ENCODE results near the gene TMEM37.

Gene TMEM37

DNA sequence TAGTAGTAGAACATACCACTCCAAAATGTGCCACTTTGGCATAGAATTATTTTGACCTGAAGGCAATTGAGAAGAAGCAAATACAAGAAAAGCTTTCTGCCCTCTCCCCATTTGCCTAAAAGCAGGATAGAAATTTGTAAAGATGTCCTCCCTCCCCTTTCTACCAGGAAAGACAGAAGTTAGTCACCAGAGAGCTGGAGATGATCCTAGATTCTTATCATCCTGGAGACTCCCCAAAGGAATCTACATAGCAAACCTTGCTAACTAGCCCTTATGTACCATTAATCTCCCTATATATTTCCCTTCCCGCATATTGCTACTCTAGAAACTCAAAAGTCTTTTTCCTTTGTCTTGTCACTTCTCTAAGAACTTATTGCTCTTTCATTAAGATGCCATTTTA, 12.6 kb upstream of the TMEM37 start:
- DNase-seq (ENCODE audit: low spot score): no peak

DNA sequence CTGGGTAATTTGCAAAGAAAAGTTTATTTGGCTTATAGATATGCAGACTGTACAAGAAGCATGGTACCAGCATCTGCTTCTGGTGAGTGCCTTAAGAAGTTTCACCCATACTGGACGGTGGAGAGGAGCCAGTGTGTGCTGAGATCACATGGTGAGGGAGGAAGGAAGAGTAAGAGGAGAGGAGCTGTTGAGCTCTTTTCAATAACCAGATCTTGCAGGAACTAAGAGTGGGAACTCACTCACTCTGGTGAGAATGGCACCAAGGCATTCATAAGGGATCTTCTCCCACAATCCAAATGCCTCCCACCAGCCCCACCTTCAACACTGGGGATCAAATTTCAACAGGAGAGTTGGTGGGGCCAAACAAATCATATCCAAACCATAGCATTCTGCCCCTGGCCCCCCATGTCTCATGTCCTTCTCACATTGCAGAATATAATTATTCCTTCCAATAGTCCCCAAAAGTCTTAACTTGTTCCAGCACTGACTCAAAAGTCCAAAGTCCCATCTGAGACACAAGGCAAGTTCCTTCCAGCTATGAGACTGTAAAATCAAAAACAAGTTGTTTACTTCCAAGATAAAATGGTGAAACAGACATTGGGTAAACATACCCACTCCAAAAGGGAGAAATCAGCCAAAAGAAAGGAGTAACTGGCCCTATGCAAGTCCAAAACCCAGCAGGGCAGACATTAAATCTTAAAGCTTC, 11.7 kb upstream of the TMEM37 start:
- no peak for DNase-seq (ENCODE audit: low spot score)

DNA sequence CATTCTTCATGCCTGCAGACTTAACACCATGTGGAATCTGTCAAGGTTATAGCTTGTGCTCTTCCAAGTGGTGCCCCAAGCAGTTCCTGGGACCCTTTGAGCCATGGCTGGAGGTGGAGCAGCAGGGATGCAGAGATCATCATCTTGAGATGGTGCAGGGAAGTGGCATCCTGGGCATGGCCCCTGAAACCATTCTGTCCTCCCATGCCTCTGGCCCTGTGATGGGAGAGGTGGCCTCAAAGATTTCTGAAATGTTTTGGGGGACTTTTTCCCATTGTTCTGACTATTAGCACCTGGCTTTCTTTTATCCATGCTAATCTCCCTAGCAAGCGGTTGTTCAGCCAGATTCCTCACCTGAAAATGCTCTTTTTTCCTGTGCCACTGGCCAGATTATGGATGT, 10.3 kb upstream of the TMEM37 start:
- no peak for DNase-seq (ENCODE audit: low spot score)

DNA sequence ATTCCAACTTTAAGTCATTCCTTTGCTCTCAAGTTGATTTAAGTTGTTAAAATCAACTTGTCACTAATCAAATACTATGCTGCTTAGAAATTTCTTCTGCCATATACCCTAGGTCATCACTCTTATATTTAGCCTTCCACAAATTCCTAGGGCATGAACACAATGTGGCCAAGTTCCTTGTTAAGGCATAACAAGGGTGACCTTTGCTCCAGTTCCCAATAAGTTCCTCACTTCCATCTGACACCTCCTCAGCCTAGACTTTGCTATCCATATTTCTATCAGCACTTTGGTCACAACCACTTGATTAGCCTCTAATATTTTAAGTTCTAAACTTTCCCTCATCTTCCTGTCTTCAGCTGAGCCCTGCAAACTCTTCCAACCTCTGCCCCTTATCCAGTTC, 9.9 kb upstream of the TMEM37 start:
- DNase-seq (ENCODE audit: low spot score): no peak

DNA sequence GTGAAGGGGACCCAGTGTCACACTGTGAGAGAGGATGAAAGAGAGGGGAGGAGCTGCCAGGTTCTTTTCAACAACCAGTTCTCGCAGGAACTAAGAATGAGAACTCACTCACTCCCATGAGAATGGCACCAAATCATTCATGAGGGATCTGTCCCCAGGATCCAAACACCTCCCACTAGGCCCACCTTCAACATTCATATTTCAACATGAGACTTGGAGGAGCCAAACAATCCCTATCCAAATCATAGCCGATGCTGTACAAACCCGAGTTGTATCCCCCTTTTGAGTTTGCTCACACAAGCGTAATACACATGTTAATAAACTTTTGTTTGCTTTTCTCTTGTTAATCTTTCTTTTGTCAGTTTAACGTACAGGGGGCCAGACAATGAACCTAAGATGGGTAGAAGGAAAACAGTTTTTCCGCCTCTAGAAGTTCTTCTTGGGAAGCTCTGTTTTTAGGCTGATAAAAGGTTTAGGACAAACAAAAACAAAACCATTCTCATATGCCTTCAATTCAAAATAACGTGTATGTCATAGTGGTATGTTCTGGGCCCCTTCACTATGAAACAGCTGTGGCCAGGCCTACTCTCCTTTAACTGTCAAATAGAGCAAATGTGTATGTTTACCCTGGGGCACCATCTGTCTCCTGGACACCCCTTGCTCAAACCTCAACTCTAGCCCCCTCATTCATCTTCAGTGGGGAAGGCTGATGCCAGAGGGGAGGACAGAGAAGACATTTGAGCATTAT, 9.1 kb upstream of the TMEM37 start:
- no peak for DNase-seq (ENCODE audit: low spot score)

DNA sequence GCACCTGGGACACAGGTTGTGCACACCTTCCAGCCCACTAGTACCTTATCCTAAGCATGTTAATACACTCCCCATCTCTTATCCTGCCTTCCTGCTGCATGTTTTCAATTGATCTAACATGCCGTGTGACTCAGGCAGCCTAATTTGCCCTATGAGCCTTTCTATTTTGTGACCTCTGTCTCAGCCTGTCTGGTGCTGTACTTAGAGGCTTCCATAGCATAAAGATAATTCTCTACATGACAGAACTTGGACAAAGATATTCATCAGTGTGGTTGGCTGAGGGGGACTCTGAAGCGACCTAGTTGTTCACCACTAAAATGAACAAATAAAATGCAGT, 8.6 kb upstream of the TMEM37 start:
- DNase-seq (ENCODE audit: low spot score): no peak

DNA sequence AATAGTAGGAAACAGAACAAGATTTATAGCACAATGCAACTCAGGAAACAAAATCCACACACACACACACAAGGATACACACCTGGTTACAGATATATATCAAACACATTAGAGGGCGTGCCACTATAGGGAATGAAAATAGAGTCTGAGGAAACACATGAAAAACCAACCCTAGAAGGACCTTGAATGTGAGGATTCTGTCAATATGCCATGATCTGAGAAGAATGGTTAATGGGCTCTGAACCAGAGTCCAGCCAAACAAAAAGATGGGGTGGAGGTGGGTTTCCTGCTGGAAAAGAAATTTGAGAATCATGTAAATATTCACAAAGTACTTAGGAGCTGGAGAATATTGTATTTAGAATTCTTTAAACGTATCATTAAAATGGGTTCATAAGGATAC, 7.8 kb upstream of the TMEM37 start:
- no peak for DNase-seq (ENCODE audit: low spot score)

DNA sequence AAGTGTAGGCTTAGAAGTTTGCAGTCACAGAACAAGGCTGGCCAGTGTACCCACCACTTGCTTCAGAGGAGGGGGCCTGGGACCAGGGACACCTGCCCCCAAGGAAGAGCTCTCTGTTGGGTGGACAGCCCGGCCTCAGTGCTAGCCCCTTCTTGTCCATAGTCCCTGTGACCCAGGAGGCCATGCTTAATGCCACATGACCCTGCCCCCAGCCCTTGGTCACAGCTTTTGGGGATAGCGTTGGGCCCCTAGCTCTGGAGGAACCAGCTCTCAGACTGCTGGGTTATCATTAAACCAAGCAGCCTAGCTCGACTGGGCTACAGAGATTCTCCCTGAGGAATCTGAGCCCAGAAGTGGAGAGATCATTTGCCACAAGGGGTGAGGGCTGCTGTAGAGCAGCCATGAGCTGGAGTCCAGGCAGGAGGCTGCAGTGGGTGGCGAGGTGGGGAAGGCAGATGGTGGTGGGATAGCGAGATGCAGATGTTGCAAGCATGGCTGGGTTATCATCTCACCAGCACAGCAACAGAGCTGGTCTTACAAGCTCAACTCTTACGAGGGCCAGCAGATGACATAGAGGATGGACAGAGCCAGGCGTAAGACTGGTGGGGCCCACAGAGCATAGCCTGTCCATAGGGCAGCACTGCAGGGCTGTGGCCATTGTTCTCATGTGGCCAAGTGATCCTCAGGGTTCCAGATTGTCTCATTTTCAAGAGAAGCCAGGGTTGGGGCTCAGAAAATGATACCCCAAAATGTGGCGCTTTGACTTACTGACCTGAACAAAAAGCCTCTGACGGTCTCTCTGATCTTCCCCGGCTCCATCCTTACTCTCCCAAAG, 7.2 kb upstream of the TMEM37 start:
- no peak for DNase-seq (ENCODE audit: low spot score)

DNA sequence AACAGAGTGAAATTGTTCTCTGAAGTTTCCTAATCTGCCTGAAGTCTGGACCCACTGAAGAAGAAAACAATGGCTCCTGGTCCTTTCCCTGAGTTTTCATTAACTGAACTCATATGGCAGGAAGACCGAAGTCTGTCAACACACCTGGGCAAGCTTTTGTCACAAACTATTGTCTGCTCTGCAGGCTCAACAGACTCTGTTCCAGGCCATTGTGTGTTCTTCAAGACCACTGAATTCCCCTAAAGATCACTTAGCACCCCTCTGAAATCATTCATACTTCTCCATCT, 6.6 kb upstream of the TMEM37 start:
- no peak for DNase-seq (ENCODE audit: low spot score)

DNA sequence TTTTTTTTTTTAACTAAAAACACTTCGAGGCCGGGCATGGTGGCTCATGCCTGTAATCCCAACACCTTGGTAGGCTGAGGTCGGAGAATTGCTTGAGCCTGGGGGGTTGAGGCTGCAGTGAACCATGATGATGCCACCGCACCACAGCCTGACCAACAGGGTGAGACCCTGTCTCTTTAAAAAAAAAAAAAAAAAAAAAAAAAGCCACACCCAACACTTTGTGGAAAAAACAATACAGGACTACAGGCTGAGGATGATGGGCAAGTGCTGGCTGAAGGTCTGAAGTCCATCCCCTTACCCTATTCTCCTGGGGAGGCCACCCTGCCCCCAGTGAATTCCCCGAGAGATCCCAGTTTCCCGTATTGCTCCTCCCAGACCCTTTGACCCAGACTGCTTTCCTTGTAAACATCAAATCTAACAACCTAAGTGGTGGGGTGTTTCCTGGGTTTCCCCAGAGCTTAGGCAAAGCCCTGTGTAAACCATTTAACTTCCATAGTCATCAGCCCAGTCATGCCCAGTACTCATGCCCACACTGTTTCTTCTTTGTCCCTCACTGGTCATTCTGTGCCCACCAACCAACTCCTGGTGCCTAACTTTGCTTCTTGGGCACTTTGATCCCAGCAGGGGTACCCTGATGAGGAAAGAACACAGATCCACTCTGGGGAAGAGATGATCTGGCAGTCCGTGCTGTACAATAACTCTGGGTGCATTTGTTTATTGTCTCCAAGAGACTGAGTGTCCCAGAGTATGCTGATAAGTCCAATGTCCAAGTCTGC, 5.8 kb upstream of the TMEM37 start:
- DNase-seq (ENCODE audit: low spot score): no peak

DNA sequence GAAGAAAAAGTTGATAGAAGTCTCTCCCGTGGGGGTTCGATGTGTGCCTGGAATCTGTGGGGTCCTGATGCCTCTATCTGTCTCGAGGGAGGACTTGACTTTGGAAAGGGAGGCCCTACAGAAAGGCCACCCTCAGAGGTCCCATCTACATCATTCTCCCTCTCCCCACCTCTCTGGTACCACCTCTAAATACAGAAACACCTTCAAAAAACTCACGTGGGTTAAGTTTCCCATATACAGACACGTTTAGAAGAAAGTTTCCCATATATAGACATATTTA, 5.3 kb upstream of the TMEM37 start:
- no peak for DNase-seq (ENCODE audit: low spot score)

DNA sequence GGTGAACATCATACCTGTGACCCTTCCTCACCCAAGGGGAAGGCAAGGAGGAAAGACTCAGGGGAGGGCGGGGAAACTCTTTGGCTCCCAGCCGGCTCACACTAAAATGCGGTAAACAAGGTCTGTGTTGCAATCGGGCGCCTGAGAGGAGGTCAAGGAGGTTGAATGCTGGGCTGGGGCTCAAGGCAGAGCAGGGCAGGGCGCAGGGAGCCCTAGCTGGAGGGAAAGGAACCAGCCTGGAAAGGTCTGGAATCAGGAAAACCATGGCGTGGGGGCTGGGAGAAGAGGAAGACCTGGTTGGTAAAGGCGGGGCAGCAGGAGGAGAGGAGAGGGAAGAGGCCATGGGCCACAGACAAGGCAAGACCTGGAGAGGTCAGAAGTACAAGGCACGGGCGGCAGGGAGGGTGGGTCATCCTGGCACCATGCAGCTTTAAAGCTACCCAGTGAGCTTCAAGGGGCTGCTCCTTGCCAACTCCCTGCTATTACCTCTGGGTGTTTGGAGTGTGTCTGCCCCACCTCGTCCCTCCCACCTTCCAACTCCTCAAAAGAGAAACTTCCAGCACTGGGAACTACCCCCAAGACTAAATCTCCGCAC, 4.8 kb upstream of the TMEM37 start:
- no peak for DNase-seq (ENCODE audit: low spot score)

DNA sequence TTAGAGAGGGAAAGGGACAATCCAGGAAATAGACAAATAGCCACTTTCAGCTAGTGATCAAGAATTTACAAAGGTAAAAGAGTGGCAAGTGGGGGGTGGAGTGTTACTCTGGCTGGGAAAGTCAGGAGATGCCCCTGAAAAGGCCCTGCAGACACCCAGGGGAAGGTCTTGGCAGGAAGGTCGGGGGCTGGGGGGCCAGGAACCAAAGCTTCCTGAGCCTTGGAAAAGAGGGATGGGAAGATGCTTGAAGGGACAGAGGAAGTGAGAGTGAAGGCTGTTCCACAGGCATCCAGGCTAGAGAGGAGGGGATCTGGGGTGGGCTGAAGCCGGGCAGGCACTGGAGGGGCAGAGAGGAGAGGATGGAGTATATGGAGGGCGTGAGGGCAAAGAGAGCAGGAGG, 3.9 kb upstream of the TMEM37 start:
- DNase-seq (ENCODE audit: low spot score): no peak

DNA sequence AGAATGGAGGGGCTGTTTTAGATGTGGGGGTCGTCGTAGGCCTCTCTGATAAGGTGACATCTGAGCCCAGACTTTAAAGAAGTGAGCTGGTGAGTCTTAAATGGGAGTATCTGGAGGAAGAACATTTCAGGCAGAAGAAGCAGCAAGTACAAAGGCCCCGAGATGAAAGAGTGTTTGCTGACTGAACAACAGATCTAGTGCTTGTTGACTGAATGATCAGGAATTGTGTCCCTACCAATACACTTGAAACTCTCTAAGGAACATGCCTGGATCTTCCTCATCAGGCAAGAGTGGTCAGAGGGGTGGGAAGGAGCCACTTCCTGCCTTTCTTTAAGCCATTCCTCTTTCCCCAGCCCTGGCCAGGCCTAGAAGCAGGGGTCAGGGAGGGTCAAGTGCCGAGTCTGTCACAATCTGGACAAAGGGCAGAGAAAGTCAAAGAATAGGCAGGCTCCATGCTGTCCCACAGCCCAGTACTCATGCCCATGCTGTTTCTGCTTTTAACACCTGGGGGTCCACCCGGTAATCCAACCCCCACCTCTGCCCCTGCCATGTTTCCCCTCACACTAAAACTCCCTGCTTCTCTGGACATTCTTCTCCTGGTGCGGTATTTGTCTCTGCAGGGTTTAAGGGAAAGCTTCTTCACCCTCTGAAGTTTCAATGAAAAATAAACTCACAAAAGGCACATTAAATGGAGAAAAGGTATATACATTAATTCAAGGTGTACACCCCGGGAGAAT, 3.0 kb upstream of the TMEM37 start:
- DNase-seq (ENCODE audit: low spot score): no peak

DNA sequence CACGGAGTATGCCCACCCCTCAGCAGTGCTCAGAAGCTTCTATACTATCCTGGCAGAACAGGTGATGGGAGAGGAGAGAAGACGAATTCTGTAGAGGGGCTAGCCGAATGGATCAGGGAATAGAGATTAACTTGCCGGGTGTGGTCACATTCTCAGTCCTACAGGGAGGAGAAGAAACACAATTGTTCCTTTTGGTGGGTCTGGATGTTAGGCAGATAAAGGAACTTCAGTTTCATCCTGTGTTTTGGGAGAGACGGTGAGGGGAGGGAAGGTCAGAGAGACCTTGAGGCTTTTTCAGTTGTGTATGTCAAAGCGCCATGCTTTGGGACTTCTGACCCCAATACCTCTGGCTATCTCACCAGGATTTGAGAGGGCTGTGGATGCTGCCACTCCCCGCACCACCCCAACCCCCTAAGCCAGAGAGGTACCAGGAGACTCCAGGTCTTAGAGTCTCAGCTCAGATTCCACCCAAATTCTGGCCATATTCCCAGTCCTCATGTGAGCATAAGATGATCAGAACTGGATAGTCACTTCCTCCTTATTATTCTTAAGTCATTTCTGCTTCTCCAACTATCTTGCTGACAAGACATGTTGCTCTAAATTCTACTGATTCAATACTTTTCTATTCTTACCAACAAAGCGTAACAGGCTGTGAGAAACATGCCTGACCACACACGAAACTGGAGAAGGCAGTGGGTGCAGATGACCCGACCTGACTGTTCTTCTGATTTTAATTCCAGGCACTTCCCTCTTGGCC, 2.3 kb upstream of the TMEM37 start:
- DNase-seq (ENCODE audit: low spot score): no peak

DNA sequence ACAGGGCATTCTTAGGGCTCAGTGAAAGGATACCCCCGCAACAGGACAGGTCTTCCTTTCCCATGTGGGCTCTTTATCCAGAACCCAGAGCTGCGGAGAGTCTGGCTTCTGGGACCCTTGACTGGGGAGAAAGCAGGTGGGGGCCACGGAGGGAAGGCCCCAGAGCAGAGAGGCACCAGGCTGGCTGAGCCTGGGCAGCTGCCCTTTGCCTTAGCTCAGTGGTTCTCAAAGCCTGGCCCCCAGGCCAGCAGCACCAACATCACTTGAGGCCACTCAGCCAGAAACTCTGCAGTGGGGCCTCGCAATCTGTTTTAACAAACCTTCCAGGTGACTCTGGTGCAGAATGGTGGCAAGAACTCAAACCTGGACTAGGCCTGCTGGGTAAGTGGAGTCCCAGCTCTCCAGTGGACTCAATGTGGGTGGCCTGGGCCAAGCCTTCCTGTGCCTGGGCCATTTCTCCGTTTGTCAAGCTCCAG, 1.6 kb upstream of the TMEM37 start:
- no peak for DNase-seq (ENCODE audit: low spot score)

DNA sequence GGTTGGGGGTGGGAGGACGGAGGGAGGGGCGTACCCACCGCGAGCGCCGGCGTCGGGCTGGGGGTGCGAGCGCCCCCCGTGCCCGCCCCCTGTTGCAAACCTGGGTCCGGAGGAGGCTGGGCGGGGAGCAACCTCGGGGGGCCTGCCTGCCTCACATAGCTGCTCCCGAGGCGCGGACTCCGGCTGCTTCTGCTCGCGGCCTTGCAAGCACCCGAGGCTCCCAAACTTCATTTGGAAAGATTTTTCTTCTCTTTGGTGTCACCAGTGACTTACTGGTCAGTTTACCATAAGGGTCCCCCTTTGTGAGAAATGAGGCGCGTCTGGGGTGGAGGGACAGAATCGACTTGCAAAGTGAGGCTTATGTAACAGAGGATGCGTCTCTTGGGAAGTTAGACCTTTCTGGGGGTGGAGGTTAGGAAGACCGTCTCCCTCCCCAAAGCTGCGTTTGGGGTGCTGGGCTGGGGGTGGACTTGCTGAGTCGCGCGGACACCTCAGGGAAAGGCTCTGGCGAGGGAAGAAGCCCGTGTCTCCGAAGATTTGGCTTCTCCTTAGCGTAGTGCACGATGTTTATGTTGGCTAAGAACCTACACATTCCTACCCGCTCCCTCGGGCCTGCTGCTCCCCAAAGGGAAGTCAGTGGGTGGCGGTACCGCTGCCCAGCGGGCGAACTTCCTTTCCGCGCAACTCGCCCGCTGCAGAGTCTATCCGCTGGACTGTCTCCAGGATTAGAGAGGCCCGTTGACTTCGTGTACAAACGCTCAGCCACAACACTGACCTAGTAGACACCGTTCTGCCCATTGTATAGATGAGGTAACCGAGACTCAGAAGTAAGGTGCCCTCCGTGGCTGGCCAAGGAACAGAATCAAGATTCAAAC, 559 bp downstream of the TMEM37 start:
- DNase-seq (ENCODE audit: low spot score): no peak

DNA sequence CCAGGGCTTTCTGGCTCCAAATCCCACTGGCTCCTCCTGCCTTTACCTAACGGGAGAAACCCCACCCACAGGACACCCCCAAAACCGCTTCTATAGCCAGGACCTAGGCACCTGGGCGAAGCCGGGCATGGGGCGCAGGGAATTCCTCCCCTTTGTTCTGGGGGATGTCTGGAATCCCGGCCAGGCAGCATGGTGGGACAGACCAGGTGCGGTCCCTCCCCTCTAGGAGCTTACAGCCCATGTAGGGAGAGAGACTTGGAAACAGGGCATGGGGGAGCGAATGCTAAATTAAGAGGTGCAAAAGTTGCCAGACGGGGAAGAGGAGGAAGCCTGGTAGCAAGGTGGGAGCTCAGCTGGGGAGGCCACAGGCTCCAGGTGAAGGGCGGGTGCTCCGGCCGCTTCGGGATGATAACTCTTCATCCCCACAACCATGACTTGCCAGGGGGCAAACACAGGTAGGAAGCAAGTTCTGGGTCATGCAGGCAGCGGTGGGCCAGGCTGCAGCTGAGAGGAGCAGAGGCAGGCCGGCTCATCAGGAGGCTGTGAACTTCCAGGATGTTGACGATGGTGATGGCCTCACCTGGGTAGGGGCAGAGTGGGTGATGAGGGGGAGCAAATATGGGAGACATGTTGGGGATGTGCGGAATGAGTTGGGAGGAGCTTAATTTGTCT, 1.3 kb downstream of the TMEM37 start:
- no peak for DNase-seq (ENCODE audit: low spot score)

DNA sequence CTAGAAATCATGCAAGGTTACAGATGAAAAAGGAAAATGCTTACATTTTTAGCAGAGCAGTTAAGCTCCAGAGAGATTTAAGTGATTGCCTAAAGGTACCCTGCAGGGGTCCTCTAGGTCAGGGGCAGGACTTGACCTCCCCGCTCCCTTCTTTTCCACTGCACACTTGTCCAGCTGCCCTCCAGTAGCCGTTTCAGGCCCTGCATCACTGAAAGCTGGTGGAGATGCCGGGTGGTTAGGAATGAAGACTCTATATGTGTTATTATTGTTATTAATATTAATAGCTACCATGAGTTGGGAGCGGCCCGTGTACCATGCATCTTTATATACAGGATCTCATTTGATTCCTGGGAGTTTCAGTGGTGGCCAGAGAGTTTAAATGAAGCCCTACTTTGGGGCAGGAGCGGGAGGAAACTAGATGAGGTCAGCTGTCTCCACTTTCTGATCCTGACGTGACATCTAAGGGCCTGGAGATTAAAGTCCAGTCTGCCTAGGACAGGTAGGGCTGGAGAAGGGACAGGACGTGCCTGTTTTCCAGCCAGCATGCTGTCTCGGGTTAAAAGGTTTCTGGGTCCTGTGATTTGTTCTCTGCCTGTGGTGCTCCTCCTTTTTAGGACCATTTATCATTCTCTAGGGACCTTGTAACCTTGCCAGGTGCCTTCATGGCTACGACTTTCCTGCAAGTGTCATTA, 2.1 kb downstream of the TMEM37 start:
- DNase-seq (ENCODE audit: low spot score): no peak

Measured in CD4-positive, alpha-beta T cell treated with Interleukin-6 at 100 ng/mL for 8 hours (primary cell).